ENCODE results near the gene BCL2. TPM values are rescaled to one million over a fixed set of nuclear protein-coding genes. Genes with fewer than 3 reads are reported as not detected.

Gene BCL2
- total RNA-seq, 8 experiments from 2014 or later, result 0.97 to 29.2 (median 5.8) TPM

DNA sequence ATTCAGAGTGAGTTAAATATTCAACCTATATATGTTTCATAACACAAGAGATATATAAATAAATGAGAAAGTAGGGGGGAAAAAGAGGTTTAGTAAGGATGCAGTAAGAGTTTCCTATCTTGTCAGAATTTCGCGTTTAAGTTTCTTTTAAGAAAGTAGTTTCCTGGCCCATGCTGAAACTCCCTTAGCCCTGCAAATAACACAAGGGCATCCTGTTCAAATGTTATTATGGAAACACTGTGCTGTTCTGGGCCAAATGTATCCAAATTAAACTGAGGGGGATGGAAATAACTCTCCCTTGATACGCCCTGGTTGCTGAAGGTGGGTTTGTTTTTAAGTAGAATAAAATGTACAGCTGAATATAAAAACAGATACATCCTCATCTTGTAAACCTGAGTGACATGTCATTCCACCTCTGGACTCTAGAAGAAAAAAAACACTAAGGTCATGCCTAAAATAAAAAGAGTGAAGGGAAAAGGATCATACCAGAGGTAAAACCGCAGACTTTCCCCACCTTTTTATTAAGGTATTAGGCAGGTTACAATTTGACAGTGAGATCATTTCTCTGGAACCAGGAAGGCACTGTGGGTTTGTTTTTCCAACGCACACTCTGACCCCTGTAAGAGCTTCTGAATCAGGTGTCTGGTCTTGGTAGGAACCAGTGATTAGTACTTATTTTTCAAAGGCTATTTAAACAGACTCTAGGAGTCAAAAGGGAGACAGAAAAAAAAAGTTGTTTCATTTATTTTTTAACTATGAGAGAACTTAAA lies 16.7 kb downstream of the BCL2 start:
- Histone ChIP-seq H3K27ac (no peak overlapping the region), H3K4me3 (no peak overlapping the region), H3K4me1 (replicated peaks in 1 of 2) (peaks cover 3 to 14% of the 10 kb centered on the region in 2 donors)
- 73 to 100% (median 85%) methylated on average over 2 to 5 of the region's 5 CpGs for WGBS, 10 experiments
- in situ Hi-C loops (cut with MboI; ENCODE audit: low pct_unique_long_range_greater_than_20kb in 2 of 9, low sequenced_read_pairs in 9 of 9, unreplicated experiment in 9 of 9), result loop anchor here in 3 of 9 experiments (25.0 kb wide), 2 partner anchors 91 to 166 kb away; no protein-coding TSS in a partner anchor
- no peak for ATAC-seq (replicated peaks in 6 of 8)

DNA sequence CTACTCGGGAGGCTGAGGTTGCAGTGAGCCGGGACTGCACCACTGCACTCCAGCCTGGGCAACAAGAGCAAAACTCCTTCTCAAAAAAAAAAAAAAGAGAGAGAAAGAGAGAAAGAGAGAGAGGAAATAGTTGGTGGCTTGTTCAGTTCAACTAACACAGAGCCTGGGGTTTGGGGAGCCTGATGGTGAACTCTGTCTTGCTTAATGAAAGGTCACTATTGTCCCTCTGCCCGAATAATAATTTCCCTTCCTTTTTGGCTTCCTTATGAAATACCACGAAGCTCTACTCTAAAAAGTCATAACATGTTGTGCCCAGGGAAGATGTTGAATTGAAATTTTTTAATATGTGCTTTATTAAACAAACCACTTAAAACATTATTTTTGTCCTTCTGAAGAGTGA lies 17.3 kb downstream of the BCL2 start:
- Histone ChIP-seq H3K4me1 (replicated peaks in 1 of 2) (peaks cover 2 to 10% of the 10 kb centered on the region in 2 donors), H3K4me3 (no peak overlapping the region), H3K27ac (no peak overlapping the region)
- WGBS, 10 experiments, result 54 to 100% (median 83%) methylated on average over 1 to 4 of the region's 4 CpGs
- no peak for ATAC-seq (replicated peaks in 6 of 8)
- in situ Hi-C loops (cut with MboI; ENCODE audit: low pct_unique_long_range_greater_than_20kb in 2 of 9, low sequenced_read_pairs in 9 of 9, unreplicated experiment in 9 of 9), result loop anchor here in 3 of 9 experiments (25.0 kb wide), 2 partner anchors 90 to 165 kb away; no protein-coding TSS in a partner anchor

DNA sequence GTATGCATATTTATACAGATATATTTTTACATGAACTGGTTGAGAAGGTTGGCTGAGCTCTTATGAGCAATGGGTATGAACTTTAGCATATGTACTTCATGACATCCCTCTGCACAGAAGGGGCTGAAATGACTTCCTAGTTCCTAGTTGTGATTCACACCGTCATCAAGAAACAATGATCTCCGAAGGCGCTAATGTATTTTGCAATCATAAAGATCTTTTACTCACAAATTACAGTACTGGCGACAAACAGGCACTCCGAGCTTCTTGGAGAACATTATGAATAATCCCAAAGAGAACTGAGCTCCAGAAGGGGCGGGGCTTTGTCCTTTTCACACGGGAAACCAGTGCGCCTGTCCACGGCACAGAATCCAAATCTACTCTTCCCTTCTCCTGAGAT lies 18.1 kb downstream of the BCL2 start:
- WGBS, 10 experiments, result 12 to 94% (median 80%) methylated on average over 1 to 9 of the region's 9 CpGs; no CpG with 5 or more reads in 1 of the 10 experiments
- ATAC-seq (replicated peaks in 6 of 8), result peak in 1 of 8 experiments; percentile 85
- Histone ChIP-seq H3K4me3 (no peak overlapping the region), H3K4me1 (replicated peaks in 1 of 2) (peaks cover 2 to 10% of the 10 kb centered on the region in 2 donors), H3K27ac (no peak overlapping the region)
- in situ Hi-C loops (cut with MboI; ENCODE audit: low pct_unique_long_range_greater_than_20kb in 2 of 9, low sequenced_read_pairs in 9 of 9, unreplicated experiment in 9 of 9), result loop anchor here in 3 of 9 experiments (25.0 kb wide), 2 partner anchors 89 to 164 kb away; no protein-coding TSS in a partner anchor

DNA sequence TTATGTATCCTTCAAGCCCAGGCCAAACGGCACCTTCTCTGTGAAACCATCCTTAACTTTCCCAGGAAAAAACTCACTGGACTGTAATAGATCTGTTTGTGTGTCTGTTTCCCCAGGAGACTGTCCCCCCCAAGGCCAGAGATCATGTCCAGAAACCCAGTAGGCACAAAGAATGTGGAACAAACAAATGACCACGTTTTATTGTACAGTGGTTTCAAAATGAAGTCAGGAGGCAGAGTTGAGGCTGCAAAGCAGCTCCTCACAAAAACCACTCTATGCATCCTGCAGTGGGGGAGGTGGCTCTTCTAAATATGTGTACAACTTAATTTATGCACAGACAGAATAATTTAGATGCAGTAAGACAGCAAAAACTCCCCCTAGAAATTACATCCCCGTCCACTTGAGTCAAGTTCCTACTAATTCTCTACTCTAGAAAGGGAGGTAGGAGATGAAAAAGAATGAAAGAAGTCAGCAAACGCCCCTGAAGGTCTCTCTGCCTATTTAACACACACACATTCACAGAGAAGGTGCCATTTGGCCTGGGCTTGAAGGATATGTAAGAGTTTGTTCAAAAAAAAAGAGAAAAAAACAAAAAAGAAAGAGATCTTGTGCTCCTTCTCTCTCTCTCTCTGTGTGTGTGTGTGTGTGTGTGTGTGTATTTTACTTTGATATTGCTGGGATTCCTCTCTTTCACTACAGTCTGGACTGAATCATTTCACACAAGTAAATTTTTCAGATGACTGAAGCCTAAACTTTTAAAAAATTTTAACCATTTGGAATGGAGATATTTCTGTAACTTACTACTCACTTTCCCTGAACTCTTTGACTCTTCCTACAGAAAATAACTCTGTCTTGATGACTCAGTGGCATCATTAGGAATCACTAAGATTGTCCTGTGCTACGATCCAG lies 19.5 kb downstream of the BCL2 start:
- ATAC-seq (replicated peaks in 6 of 8), result peak in 6 of 8 experiments; percentile 15 to 76 (median 54)
- Histone ChIP-seq H3K4me1 (replicated peaks in 1 of 2) (peaks cover 2 to 10% of the 10 kb centered on the region in 2 donors), H3K4me3 (no peak overlapping the region), H3K27ac (peak overlapping the region in 1 of 2 donors; percentile 36)
- 46 to 80% (median 58%) methylated on average over 1 to 5 of the region's 5 CpGs for WGBS, 10 experiments
- in situ Hi-C loops (cut with MboI; ENCODE audit: low pct_unique_long_range_greater_than_20kb in 2 of 9, low sequenced_read_pairs in 9 of 9, unreplicated experiment in 9 of 9), result loop anchor here in 3 of 9 experiments (25.0 kb wide), 2 partner anchors 88 to 163 kb away; no protein-coding TSS in a partner anchor

DNA sequence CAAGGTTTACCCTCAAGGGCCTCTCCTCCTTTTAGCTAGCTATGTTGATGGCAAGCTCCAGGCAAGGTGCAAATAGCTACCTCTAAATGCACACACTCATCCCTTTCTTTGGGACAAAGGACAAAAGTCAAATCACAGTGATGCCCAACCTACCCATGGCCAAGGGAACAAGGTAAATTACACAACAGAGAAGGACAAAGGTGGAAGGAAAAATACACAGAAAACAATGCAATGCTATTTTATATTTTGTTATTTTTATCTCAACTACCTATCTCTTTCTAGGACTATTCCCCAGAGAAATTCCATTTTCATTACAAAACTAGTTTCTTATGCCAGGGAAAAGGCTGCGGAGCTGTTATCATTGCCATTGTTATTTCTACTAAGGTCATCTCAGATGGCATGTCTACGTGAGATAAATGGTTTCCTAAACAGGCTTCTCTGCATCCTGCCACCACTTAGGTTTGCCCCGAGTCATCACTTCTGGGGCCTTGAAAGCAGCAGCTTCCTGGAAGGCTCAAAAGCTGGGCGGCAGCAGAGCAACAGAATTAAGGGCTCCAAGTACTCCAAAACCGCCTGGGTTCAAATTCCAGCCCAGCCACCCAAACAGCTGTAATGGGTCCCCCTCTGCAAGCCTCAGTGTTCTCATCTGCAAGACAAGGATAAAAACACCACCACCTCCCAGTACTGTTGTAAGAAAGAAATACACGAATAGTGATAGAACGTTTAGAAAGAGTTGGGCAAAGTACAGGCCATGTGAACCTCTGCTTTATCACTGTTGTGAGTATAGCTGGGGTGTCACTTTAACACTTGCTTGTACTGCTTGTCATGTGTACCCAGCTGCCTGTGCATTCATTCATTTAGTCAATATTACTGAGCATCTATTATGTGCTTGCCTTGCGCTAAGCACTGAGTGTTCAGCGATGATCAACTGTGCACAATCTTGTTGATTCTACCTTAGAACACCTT lies 20.9 kb downstream of the BCL2 start:
- H3K27ac ChIP-seq, result no peak overlapping the region

DNA sequence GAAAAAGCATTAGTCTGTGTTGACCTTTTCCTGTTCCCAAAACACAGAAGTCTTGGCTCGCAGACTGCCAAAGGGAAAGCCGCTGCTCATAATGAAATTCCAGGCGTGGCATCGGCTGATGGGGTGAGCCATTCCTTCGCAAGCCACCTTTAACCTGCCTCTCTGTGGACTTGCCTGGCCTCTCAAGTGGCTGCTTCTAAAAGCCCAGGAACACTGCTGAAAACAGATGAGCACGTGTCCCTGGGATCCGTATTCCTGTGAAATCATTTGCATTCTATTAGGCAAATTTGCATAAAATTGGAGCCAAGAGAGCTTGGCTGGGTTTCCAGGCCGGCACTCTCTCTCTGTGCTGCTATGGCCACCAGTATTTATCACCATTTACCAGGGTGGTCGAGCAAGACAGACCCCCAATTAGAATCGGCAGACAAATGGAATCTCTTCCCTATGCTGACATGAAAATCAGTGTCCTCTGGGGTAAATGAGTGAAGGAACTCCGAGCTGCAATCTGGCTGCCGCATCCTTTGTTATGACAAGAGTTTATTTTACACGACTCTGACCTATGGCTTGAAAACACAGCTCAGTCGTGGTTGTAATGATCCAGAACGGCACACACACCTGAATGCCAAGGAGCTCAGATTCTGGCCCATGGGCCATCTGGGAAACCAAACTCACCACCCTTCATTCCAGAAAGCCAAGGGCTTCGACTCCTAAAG lies 21.7 kb downstream of the BCL2 start:
- 27 to 79% (median 60%) methylated on average over 3 to 10 of the region's 16 CpGs; no CpG with 5 or more reads in 1 of the 10 experiments for WGBS, 10 experiments
- H3K27ac ChIP-seq, result no peak overlapping the region

More for the DNA sequence above, 20.9 kb downstream of the BCL2 start:
- Histone ChIP-seq H3K4me3 (no peak overlapping the region), H3K4me1 (replicated peaks in 1 of 2) (peaks cover 2 to 10% of the 10 kb centered on the region in 2 donors)
- 47 to 100% (median 86%) methylated on average over 2 to 8 of the region's 9 CpGs for WGBS, 10 experiments
- in situ Hi-C loops (cut with MboI; ENCODE audit: low pct_unique_long_range_greater_than_20kb in 2 of 9, low sequenced_read_pairs in 9 of 9, unreplicated experiment in 9 of 9), result no loop called here
- no peak for ATAC-seq (replicated peaks in 6 of 8)

DNA sequence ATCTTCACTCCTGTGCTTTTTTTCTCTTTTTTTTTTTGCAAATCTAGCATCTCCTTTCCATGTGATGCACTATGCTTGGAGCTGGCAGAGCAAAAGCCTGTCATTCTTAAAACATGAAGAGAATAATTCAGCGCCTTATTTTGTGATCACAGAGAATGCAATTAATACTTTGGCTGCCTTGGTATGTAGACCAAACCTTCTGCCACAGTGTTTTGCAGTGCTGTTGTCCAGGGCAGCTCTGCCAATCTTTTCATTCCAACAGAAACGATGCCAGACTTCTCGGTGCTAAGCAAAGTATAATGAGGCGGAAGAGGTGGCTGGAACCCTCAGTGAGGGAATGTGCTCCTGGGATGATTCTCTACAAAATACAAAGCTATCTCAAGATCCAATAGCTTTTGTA lies 25.6 kb downstream of the BCL2 start:
- in situ Hi-C loops (cut with MboI; ENCODE audit: low pct_unique_long_range_greater_than_20kb in 2 of 9, low sequenced_read_pairs in 9 of 9, unreplicated experiment in 9 of 9), result no loop called here
- peaks cover 2 to 3% of the 10 kb centered on the region in 2 donors for H3K4me1 ChIP-seq (replicated peaks in 1 of 2)
- H3K4me3 ChIP-seq, result no peak overlapping the region
- ATAC-seq (replicated peaks in 6 of 8), result peak in 4 of 8 experiments; percentile 32 to 69 (median 46)
- WGBS, 10 experiments, result 17 to 100% (median 83%) methylated on average over 1 to 4 of the region's 4 CpGs; no CpG with 5 or more reads in 1 of the 10 experiments
- H3K27ac ChIP-seq, result no peak overlapping the region

More for the DNA sequence above, 21.7 kb downstream of the BCL2 start:
- ATAC-seq (replicated peaks in 6 of 8), result peak; percentile 55 to 71 (median 64)
- H3K4me1 ChIP-seq (replicated peaks in 1 of 2), result peaks cover 2 to 10% of the 10 kb centered on the region in 2 donors
- no peak overlapping the region for H3K4me3 ChIP-seq
- in situ Hi-C loops (cut with MboI; ENCODE audit: low pct_unique_long_range_greater_than_20kb in 2 of 9, low sequenced_read_pairs in 9 of 9, unreplicated experiment in 9 of 9), result no loop called here

DNA sequence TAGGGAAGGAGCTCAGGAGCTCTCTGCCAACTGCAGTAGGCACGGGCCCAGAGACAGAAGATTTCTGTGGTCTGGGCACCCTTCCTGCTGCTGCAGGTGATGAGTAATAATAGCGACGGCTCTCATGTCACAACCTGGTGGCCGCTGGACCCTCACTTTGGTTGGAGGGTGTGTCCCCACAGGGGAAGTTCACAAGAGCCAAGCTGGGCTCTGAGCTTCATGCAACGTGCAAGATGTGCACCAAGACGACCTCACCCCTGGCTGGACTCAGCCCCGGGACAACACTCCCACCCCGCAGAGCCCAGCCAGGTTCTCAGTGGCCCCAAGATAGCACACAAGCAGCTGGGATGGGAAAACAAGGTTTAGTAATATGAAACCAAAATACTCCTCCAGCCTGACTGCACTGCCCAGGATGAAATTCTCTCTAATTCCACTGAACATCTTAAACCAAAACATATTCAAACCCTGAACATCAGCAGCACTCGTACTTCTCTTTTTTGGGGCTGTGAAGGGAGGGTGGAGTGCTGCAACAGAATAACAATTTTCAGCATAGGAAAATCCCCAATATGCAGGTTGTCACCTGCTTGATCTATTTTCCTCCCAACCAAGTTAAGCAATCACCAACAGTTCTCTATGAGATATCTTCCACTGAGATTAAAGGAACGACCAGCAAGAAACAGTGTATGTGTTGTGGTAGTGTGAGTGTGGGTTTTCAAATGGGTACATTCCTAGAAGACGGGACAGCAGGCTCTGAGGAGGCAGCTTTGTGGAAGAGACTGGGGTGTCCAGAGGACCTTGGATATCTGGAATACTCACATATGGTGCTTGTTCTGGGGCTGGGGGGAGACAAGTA lies 26.5 kb downstream of the BCL2 start:
- H3K27ac ChIP-seq, result no peak overlapping the region
- no peak overlapping the region for H3K4me3 ChIP-seq
- peak in 1 of 8 experiments; percentile 32 for ATAC-seq (replicated peaks in 6 of 8)
- peaks cover 0 to 2% of the 10 kb centered on the region in 2 donors for H3K4me1 ChIP-seq (replicated peaks in 1 of 2)
- 29 to 100% (median 83%) methylated on average over 1 to 9 of the region's 11 CpGs; no CpG with 5 or more reads in 2 of the 10 experiments for WGBS, 10 experiments
- in situ Hi-C loops (cut with MboI; ENCODE audit: low pct_unique_long_range_greater_than_20kb in 2 of 9, low sequenced_read_pairs in 9 of 9, unreplicated experiment in 9 of 9), result no loop called here

DNA sequence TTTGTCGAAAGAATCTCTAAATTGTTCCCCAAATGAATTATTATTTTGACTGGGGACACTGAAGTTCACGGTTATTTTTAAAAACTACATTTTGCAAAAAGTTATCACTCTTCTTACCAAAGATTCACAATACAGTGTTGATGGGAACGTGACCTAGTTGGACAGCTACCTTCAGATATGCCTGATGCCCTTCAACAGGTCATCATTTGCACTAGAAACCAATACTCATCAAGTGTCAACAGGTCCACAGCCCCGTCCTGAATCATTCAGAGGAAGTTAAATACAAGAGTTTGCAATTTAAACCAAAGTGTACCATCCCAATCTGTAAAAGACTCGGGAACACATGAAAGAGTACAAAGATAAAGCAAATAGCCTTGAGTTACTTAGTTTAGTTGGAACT lies 28.3 kb downstream of the BCL2 start:
- in situ Hi-C loops (cut with MboI; ENCODE audit: low pct_unique_long_range_greater_than_20kb in 2 of 9, low sequenced_read_pairs in 9 of 9, unreplicated experiment in 9 of 9), result no loop called here
- no peaks in the 10 kb centered on the region for H3K4me1 ChIP-seq (replicated peaks in 1 of 2)
- no peak overlapping the region for H3K27ac ChIP-seq
- no peak for ATAC-seq (replicated peaks in 6 of 8)
- WGBS, 10 experiments, result 54 to 100% (median 92%) methylated on average over 2 to 5 of the region's 5 CpGs
- no peak overlapping the region for H3K4me3 ChIP-seq

DNA sequence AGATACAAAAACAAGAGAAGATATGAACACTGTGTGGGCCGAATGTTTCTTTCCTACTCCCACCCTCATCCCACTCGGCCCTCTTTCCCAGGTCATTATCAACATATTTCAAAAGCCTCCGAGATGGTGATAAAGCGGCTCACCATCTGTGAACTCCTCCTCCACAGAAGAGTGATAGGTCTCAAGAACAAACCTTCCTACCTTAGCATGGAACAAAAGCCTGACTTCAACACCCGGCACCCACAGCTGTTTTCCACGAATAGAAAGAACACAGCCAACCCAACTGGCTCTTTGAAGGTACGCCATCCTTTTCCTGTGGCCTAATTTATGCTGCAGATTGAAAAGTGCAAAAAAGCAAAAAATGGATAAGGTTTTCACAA lies 28.8 kb downstream of the BCL2 start:
- Histone ChIP-seq H3K4me3 (no peak overlapping the region), H3K27ac (no peak overlapping the region), H3K4me1 (replicated peaks in 1 of 2) (no peaks in the 10 kb centered on the region)
- in situ Hi-C loops (cut with MboI; ENCODE audit: low pct_unique_long_range_greater_than_20kb in 2 of 9, low sequenced_read_pairs in 9 of 9, unreplicated experiment in 9 of 9), result no loop called here
- ATAC-seq (replicated peaks in 6 of 8), result no peak
- 40 to 100% (median 86%) methylated on average over 1 to 6 of the region's 7 CpGs; no CpG with 5 or more reads in 2 of the 10 experiments for whole genome bisulfite sequencing, 10 experiments
